ENCODE results near the gene ESRRG.

GRCh38 chr1:216535751-216536150, 187.5 kb downstream of the ESRRG start:
- TF ChIP-seq GATA3 (IDR thresholded peaks at IDR 0.05; ENCODE audit: low read depth, low read length) (peak; percentile 78; the same call in 1 of the 2 replicates), GATA2 (IDR thresholded peaks at IDR 0.05; ENCODE audit: low read depth, low read length) (peak; percentile 43; the same call in 1 of the 2 replicates)

All from SH-SY5Y (cell line).